Fibroblast of lung (primary cell): Measurements from ENCODE around the gene MEP1B. TPM values are rescaled to one million over a fixed set of nuclear protein-coding genes. Genes with fewer than 3 reads are reported as not detected.

Source experiments
- DNase-seq, 2 donors: peaks; one replicate each; pipeline versions ENCODE4 v3.0.0 to v3.0.0-alpha.2; 2010; ENCODE audit warnings: low read depth in 2 of 2
- H2AFZ ChIP-seq: 2 replicates; pipeline ENCODE4 v1.5.1; 2012; ENCODE audit warnings: low read length, control low read depth, inconsistent platforms
- H3K27ac ChIP-seq: 2 replicates; pipeline ENCODE4 v1.5.1; 2011; ENCODE audit warnings: low read length, control low read depth; ENCODE audit not compliant: insufficient read depth
- H3K27me3 ChIP-seq: 2 replicates; pipeline ENCODE4 v1.5.1; 2011; ENCODE audit warnings: mild to moderate bottlenecking, low read length; ENCODE audit not compliant: control insufficient read depth, insufficient read depth
- H3K36me3 ChIP-seq: 2 replicates; pipeline ENCODE4 v1.5.1; 2011; ENCODE audit warnings: low read length; ENCODE audit not compliant: control insufficient read depth, insufficient read depth
- H3K4me1 ChIP-seq: 2 replicates; pipeline ENCODE4 v1.5.1; 2011; ENCODE audit warnings: low read length; ENCODE audit not compliant: control insufficient read depth, insufficient read depth; ENCODE audit errors: extremely low read depth
- H3K4me2 ChIP-seq: 2 replicates; pipeline ENCODE4 v1.5.1; 2011; ENCODE audit warnings: low read length, control low read depth; ENCODE audit not compliant: insufficient read depth; ENCODE audit errors: extremely low read depth
- H3K4me3 ChIP-seq, 4 experiments: fragments of 200-600 bp in 1 of 4; sonication (generic) in 1 of 4; replicated peaks in 1 of 4; 2 replicates each; pipeline ENCODE4 v1.5.1; 2011 to 2016; ENCODE audit warnings: low read length in 4 of 4, low read depth in 3 of 4, mild to moderate bottlenecking in 3 of 4, control low read depth in 2 of 4, inconsistent platforms in 1 of 4, mixed read lengths in 1 of 4; ENCODE audit not compliant: insufficient read depth in 1 of 4; ENCODE audit errors: control extremely low read depth in 1 of 4
- H3K79me2 ChIP-seq: 2 replicates; pipeline ENCODE4 v1.5.1; 2012; ENCODE audit warnings: mild to moderate bottlenecking, low read length, inconsistent platforms; ENCODE audit not compliant: control insufficient read depth, insufficient read depth
- H3K9ac ChIP-seq: 2 replicates; pipeline ENCODE4 v1.5.1; 2011; ENCODE audit warnings: mild to moderate bottlenecking, low read length, control low read depth; ENCODE audit not compliant: insufficient read depth
- H3K9me3 ChIP-seq: 2 replicates; pipeline ENCODE4 v1.5.1; 2012; ENCODE audit warnings: low read depth, low read length; ENCODE audit not compliant: control insufficient read depth, insufficient read depth
- H4K20me1 ChIP-seq: 2 replicates; pipeline ENCODE4 v1.5.1; 2011; ENCODE audit warnings: low read length; ENCODE audit not compliant: control insufficient read depth, insufficient read depth; ENCODE audit errors: extremely low read depth
- EZH2 ChIP-seq: IDR thresholded peaks from 2 replicates; pipeline ENCODE4 v1.5.1; 2012; ENCODE audit warnings: low read length, control low read depth, mild to moderate bottlenecking; ENCODE audit errors: missing control alignments
- polyA plus RNA-seq, 2 donors: library from polyadenylated mRNA; depleted of rRNA in 1 of 2; stranded (reverse) in 1 of 2; unstranded in 1 of 2; fragments of >200 nt; gene quantifications; 2 replicates each; pipeline ENCODE4 v1.2.1, GENCODE V29; 2011 to 2012; ENCODE audit warnings: missing spikeins in 1 of 2
- total RNA-seq: library from RNA; depleted of rRNA; stranded (reverse); fragments of >200 nt; gene quantifications from 2 replicates; pipeline ENCODE4 v1.2.1, GENCODE V29; 2014
- TF ChIP-seq, protein P1 (sequence below), 2 donors: IDR thresholded peaks in 1 of 2; conservative IDR thresholded peaks in 1 of 2; 1 replicate in 1 of 2; 2 replicates in 1 of 2; pipeline ENCODE4 v1.5.1; 2011 to 2012; ENCODE audit warnings: low read length in 2 of 2, control low read depth in 1 of 2, inconsistent platforms in 1 of 2, low read depth in 1 of 2, mild to moderate bottlenecking in 1 of 2

The MEP1B gene
- total and polyA plus RNA-seq, 2 donors (not counting 1 experiment from before 2014, with no cell fraction given) = under 0.01 TPM; not detected in 1

DNA sequence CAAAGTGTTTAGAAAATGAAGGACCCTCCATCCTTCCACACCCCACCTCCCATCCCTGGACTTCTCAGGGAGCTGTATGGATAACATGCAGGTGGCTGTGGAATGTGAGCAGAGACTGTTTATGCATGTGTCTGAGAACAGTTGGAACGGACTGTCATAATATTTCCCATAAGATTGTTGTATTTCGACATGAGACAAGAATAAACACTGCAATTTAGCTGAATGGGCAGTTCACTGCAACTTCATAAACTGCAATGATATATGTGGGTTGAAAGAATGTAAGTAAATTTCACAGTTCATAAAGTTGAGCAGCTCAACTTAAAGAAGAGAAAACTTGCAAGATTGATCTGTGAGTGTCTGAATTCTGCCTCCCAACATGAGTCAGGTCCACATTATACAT lies 74.6 kb downstream of the MEP1B start:
- no peaks in the 10 kb centered on the region for H3K27me3 ChIP-seq

DNA sequence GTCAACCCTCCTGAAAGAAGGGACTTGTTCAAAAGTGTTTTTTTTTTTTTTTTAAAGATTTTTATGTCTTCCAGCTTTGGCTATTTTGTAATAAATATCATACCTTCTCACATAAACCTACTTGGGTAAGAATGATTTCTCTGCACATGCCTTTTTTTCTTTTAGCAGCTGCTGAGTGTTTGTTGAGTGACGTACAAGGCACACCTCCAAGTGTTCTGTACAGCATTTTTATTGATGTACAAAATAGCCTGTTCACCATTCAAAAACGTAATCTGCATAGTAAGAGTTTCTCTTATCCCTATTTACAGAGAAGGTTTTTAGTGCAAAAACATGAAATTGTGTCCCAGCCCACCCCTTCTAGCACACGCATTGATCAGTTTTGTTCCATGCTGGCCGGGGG lies 77.6 kb downstream of the MEP1B start:
- no peaks in the 10 kb centered on the region for H3K9me3 ChIP-seq
- TF ChIP-seq, protein P1, sequence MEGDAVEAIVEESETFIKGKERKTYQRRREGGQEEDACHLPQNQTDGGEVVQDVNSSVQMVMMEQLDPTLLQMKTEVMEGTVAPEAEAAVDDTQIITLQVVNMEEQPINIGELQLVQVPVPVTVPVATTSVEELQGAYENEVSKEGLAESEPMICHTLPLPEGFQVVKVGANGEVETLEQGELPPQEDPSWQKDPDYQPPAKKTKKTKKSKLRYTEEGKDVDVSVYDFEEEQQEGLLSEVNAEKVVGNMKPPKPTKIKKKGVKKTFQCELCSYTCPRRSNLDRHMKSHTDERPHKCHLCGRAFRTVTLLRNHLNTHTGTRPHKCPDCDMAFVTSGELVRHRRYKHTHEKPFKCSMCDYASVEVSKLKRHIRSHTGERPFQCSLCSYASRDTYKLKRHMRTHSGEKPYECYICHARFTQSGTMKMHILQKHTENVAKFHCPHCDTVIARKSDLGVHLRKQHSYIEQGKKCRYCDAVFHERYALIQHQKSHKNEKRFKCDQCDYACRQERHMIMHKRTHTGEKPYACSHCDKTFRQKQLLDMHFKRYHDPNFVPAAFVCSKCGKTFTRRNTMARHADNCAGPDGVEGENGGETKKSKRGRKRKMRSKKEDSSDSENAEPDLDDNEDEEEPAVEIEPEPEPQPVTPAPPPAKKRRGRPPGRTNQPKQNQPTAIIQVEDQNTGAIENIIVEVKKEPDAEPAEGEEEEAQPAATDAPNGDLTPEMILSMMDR (conservative IDR thresholded peaks at IDR 0.05 in 1 of 2, IDR thresholded peaks at IDR 0.05 in 1 of 2; ENCODE audit: low read depth in 1 of 2, low read length in 2 of 2) = no peak
- TF ChIP-seq EZH2 = no peak
- DNase-seq = no peak

More for the DNA sequence above, 74.6 kb downstream of the MEP1B start:
- Histone ChIP-seq H3K27ac (no peak overlapping the region), H3K9me3 (no peaks in the 10 kb centered on the region), H3K9ac (no peak overlapping the region), H3K4me2 (no peak overlapping the region), H2AFZ (no peak overlapping the region), H3K4me3 (no peak overlapping the region), H3K36me3 (no peaks in the 10 kb centered on the region), H4K20me1 (no peaks in the 10 kb centered on the region), H3K4me1 (no peaks in the 10 kb centered on the region), H3K79me2 (no peaks in the 10 kb centered on the region)
- DNase-seq = peak in 1 of 2 donors; percentile 46
- TF ChIP-seq EZH2 = no peak
- TF ChIP-seq, protein P1 (conservative IDR thresholded peaks at IDR 0.05 in 1 of 2, IDR thresholded peaks at IDR 0.05 in 1 of 2; ENCODE audit: low read depth in 1 of 2, low read length in 2 of 2) = no peak

More for the DNA sequence above, 77.6 kb downstream of the MEP1B start:
- no peak overlapping the region for H2AFZ ChIP-seq
- H3K4me1 ChIP-seq = no peaks in the 10 kb centered on the region
- H3K27ac ChIP-seq = no peak overlapping the region
- H3K27me3 ChIP-seq = no peaks in the 10 kb centered on the region
- H3K36me3 ChIP-seq = no peaks in the 10 kb centered on the region
- no peak overlapping the region for H3K4me3 ChIP-seq
- H3K9ac ChIP-seq = no peak overlapping the region
- H3K4me2 ChIP-seq = no peak overlapping the region
- H4K20me1 ChIP-seq = no peaks in the 10 kb centered on the region
- H3K79me2 ChIP-seq = no peaks in the 10 kb centered on the region

Other genes with a start within 250 kb of the MEP1B start
- 51.1 and 64.2 TPM in 2 replicates for gene TRAPPC8, start 246.9 kb upstream of the MEP1B start, total RNA-seq
- 47.3 and 53.4 TPM in 2 replicates for gene TRAPPC8, start 246.9 kb upstream of the MEP1B start, polyA plus RNA-seq
- gene RNF125, start 171.2 kb upstream of the MEP1B start, total RNA-seq = 0.26 and 0.33 TPM in 2 replicates
- 0.14 and 0.67 TPM in 2 replicates for gene RNF125, start 171.2 kb upstream of the MEP1B start, polyA plus RNA-seq
- 20.5 and 24.6 TPM in 2 replicates for gene RNF138, start 98.2 kb upstream of the MEP1B start, total RNA-seq
- gene RNF138, start 98.2 kb upstream of the MEP1B start, polyA plus RNA-seq = 15.8 and 21.0 TPM in 2 replicates